SK-N-SH treated with all-trans-retinoic acid at 6 μM for 48 hours (cell line): ENCODE data around the gene SLC2A2.

Experiments used
- ATAC-seq: fragments of 200-7000 bp; cut with Tn5 transposase; 3 replicates; pipeline ENCODE4 v1.9.1; 2020; ENCODE audit warnings: mild to moderate bottlenecking, moderate library complexity
- ARNTL ChIP-seq: fragments of 450-650 bp; formaldehyde crosslinking; IDR thresholded peaks from 2 replicates; pipeline ENCODE4 v1.5.0; 2020; ENCODE audit warnings: low read depth, mild to moderate bottlenecking, moderate library complexity, borderline replicate concordance
- CSDC2 ChIP-seq: fragments of 250-450 bp; sonication (Bioruptor Pico); IDR thresholded peaks from 2 replicates; pipeline ENCODE4 v1.5.0; 2020; ENCODE audit warnings: mild to moderate bottlenecking, moderate library complexity
- ESRRG ChIP-seq: fragments of 250-450 bp; sonication (Bioruptor Pico); IDR thresholded peaks from 2 replicates; pipeline ENCODE4 v1.6.1; 2021; ENCODE audit warnings: mild to moderate bottlenecking
- ISL1 ChIP-seq: fragments of 250-450 bp; sonication (Bioruptor Pico); IDR thresholded peaks from 2 replicates; pipeline ENCODE4 v2.1.2; 2022; ENCODE audit warnings: mild to moderate bottlenecking, moderate library complexity
- OSR1 ChIP-seq: fragments of 250-450 bp; sonication (Bioruptor Pico); IDR thresholded peaks from 2 replicates; pipeline ENCODE4 v1.8.0; 2022; ENCODE audit warnings: moderate library complexity, mild to moderate bottlenecking, inconsistent platforms
- PPARA ChIP-seq: fragments of 250-450 bp; sonication (Bioruptor Pico); IDR thresholded peaks from 2 replicates; pipeline ENCODE4 v1.5.0; 2020; ENCODE audit warnings: mild to moderate bottlenecking, borderline replicate concordance
- RARB ChIP-seq: fragments of 250-450 bp; sonication (Bioruptor Pico); IDR thresholded peaks from 2 replicates; pipeline ENCODE4 v1.8.0; 2021; ENCODE audit warnings: mild to moderate bottlenecking, moderate library complexity
- SNAI2 ChIP-seq: fragments of 250-450 bp; sonication (Bioruptor Pico); IDR thresholded peaks from 2 replicates; pipeline ENCODE4 v1.5.0; 2020; ENCODE audit warnings: mild to moderate bottlenecking, moderate library complexity
- TCF4 ChIP-seq: fragments of 250-450 bp; sonication (Bioruptor Pico); IDR thresholded peaks from 2 replicates; pipeline ENCODE4 v1.8.0; 2021; ENCODE audit warnings: mild to moderate bottlenecking, moderate library complexity, borderline replicate concordance
- ZC3H10 ChIP-seq: fragments of 250-450 bp; sonication (Bioruptor Pico); IDR thresholded peaks from 2 replicates; pipeline ENCODE4 v1.5.1; 2021; ENCODE audit warnings: mild to moderate bottlenecking, moderate library complexity
- ZFP3 ChIP-seq: fragments of 250-450 bp; sonication (Bioruptor Pico); IDR thresholded peaks from 2 replicates; pipeline ENCODE4 v1.5.0; 2020; ENCODE audit warnings: mild to moderate bottlenecking, moderate library complexity
- ZFP30 ChIP-seq: fragments of 450-650 bp; formaldehyde crosslinking; IDR thresholded peaks from 2 replicates; pipeline ENCODE4 v1.5.0; 2022; ENCODE audit warnings: mild to moderate bottlenecking, moderate library complexity
- ZNF565 ChIP-seq: fragments of 450-650 bp; formaldehyde crosslinking; conservative IDR thresholded peaks from 2 replicates; pipeline ENCODE4 v1.5.0; 2020; ENCODE audit warnings: low read depth, mild to moderate bottlenecking, moderate library complexity
- ZNF70 ChIP-seq: fragments of 450-650 bp; formaldehyde crosslinking; IDR thresholded peaks from 2 replicates; pipeline ENCODE4 v1.5.0; 2020; ENCODE audit warnings: mild to moderate bottlenecking, moderate library complexity
- ZNF8 ChIP-seq: fragments of 450-650 bp; formaldehyde crosslinking; IDR thresholded peaks from 2 replicates; pipeline ENCODE4 v1.5.0; 2020; ENCODE audit warnings: mild to moderate bottlenecking, moderate library complexity
- TF ChIP-seq, protein P1 (sequence below): fragments of 250-450 bp; sonication (Bioruptor Pico); IDR thresholded peaks from 2 replicates; pipeline ENCODE4 v1.5.1; 2021; ENCODE audit warnings: mild to moderate bottlenecking, moderate library complexity
- TF ChIP-seq, protein P2 (sequence below): fragments of 250-450 bp; sonication (Bioruptor Pico); IDR thresholded peaks from 2 replicates; pipeline ENCODE4 v1.5.1; 2020; ENCODE audit warnings: low read depth, mild to moderate bottlenecking, moderate library complexity
- TF ChIP-seq, protein P3 (sequence below): fragments of 250-450 bp; sonication (Bioruptor Pico); IDR thresholded peaks from 2 replicates; pipeline ENCODE4 v1.8.0; 2020; ENCODE audit warnings: mild to moderate bottlenecking, moderate library complexity, borderline replicate concordance

SLC2A2 gene

DNA sequence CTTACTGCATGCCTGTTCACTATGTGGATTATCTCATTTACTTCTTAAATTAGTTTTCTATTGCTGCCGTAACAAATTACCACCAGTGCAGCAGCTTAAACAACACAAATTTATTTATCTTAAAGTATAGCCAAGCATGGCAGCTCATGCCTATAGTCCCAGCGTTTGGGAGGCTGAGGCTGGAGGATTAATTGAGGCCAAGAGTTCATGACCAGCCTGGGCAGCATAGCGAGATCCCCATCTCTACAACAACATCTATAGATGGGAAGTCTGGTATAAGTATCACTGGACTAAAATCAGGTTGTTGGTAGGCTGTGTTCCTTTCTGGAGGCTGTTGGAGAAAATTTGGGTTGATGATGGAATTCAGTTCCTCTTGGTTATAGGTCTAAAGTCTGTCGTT, 5.1 kb downstream of the SLC2A2 start:
- TF ChIP-seq ZNF8 (CRISPR knock-in tag) (no peak), TCF4 (CRISPR knock-in tag) (no peak), ZNF70 (CRISPR knock-in tag) (no peak), OSR1 (CRISPR knock-in tag) (no peak), ESRRG (no peak), ZFP30 (no peak), SNAI2 (CRISPR knock-in tag) (no peak)
- TF ChIP-seq, protein P1, sequence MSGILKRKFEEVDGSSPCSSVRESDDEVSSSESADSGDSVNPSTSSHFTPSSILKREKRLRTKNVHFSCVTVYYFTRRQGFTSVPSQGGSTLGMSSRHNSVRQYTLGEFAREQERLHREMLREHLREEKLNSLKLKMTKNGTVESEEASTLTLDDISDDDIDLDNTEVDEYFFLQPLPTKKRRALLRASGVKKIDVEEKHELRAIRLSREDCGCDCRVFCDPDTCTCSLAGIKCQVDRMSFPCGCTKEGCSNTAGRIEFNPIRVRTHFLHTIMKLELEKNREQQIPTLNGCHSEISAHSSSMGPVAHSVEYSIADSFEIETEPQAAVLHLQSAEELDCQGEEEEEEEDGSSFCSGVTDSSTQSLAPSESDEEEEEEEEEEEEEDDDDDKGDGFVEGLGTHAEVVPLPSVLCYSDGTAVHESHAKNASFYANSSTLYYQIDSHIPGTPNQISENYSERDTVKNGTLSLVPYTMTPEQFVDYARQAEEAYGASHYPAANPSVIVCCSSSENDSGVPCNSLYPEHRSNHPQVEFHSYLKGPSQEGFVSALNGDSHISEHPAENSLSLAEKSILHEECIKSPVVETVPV = no peak
- TF ChIP-seq, protein P2, sequence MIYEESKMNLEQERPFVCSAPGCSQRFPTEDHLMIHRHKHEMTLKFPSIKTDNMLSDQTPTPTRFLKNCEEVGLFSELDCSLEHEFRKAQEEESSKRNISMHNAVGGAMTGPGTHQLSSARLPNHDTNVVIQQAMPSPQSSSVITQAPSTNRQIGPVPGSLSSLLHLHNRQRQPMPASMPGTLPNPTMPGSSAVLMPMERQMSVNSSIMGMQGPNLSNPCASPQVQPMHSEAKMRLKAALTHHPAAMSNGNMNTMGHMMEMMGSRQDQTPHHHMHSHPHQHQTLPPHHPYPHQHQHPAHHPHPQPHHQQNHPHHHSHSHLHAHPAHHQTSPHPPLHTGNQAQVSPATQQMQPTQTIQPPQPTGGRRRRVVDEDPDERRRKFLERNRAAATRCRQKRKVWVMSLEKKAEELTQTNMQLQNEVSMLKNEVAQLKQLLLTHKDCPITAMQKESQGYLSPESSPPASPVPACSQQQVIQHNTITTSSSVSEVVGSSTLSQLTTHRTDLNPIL = no peak

DNA sequence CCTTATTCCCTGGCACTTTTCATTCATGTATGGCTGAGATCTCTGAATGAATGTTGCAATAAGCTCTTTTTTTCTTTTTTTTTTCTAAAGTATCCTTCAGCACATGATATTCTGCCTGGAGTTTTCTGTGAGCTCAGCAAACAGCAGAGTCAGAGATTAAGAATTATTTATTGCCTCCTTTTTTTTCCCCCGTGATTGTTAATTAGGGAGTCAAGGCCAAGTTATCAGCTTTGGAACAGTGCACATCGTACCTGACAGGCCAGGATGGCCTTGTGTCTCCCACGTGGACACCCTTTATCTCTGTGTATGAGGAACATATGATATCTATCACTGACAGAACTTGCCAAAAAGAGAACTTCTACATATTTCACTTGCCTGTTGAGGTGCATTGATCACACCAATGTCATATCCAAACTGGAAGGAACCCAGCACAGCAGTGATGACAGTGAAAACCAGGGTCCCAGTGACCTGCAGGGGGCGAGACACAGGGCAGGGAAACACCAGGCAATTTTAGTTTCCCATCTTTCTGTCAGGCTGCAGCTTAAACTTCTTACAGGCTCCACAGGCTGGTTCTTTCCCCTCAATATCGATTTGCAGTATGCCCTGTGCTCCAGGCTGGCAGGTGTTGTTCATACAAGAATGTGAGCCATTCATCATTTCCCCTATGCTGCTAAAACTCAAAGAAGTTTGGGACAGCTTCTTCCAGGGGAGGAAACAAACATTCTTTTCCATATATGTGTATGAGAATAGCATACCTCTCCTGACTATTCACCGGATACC, 8.2 kb downstream of the SLC2A2 start:
- peak; percentile 79 for ATAC-seq
- TF ChIP-seq PPARA = no peak
- TF ChIP-seq CSDC2 = no peak
- TF ChIP-seq ZC3H10 (CRISPR knock-in tag) = no peak
- no peak for TF ChIP-seq ZNF565 (CRISPR knock-in tag)
- no peak for TF ChIP-seq ISL1
- TF ChIP-seq SNAI2 (CRISPR knock-in tag) = no peak
- TF ChIP-seq, protein P3, sequence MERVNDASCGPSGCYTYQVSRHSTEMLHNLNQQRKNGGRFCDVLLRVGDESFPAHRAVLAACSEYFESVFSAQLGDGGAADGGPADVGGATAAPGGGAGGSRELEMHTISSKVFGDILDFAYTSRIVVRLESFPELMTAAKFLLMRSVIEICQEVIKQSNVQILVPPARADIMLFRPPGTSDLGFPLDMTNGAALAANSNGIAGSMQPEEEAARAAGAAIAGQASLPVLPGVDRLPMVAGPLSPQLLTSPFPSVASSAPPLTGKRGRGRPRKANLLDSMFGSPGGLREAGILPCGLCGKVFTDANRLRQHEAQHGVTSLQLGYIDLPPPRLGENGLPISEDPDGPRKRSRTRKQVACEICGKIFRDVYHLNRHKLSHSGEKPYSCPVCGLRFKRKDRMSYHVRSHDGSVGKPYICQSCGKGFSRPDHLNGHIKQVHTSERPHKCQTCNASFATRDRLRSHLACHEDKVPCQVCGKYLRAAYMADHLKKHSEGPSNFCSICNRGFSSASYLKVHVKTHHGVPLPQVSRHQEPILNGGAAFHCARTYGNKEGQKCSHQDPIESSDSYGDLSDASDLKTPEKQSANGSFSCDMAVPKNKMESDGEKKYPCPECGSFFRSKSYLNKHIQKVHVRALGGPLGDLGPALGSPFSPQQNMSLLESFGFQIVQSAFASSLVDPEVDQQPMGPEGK (CRISPR knock-in tag) = no peak
- no peak for TF ChIP-seq OSR1 (CRISPR knock-in tag)
- TF ChIP-seq ARNTL (CRISPR knock-in tag) = no peak
- TF ChIP-seq, protein P2 = no peak
- TF ChIP-seq RARB (CRISPR knock-in tag) = no peak
- no peak for TF ChIP-seq ZNF70 (CRISPR knock-in tag)
- TF ChIP-seq ZNF8 (CRISPR knock-in tag) = no peak
- no peak for TF ChIP-seq TCF4 (CRISPR knock-in tag)

More for the DNA sequence above, 5.1 kb downstream of the SLC2A2 start:
- ATAC-seq = no peak

DNA sequence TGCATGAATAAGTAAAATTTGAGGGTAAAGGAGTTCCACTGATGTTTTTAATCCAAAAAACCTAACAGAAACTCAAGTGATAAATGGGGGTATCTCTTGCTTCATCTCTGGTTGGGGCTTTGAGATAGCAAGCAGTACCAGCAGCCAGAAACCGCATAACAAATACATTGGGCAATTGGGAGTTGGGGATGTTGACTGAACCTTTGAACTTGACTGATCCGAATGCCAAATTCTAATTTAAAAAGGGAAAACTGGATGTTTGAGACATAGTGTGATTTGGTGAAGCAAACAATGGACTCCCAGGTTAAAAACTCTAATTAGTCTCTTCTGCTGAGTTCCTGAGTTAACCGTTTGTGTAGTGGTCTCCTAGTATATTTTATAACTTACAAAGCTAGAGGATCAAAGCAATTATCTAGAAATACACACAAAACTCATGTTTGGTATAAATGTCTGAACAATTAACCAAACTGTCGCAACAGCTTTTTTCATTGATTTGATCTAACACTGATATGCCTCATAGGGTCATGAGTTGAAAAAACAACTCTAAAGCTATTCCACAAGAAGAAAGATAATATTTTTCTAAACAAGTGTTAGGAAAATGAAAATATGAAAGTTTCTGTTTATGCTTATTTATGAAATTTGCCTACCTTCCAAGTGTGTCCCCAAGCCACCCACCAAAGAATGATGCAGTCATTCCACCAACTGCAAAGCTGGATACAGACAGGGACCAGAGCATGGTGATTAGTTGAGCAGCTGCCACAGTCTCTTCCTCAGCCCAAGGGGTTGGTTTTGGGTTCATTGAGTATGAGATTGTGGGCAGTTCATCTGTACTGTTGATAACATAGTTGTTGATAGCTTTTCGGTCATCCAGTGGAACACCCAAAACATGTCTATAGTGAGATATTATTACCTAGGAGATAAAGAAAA, 12.4 kb downstream of the SLC2A2 start:
- ATAC-seq = no peak
- no peak for TF ChIP-seq ZNF70 (CRISPR knock-in tag)
- TF ChIP-seq CSDC2 = no peak
- TF ChIP-seq ZFP3 (CRISPR knock-in tag) = no peak
- TF ChIP-seq OSR1 (CRISPR knock-in tag) = no peak
- TF ChIP-seq ZNF565 (CRISPR knock-in tag) = no peak
- TF ChIP-seq ISL1 = no peak
- no peak for TF ChIP-seq ZFP30
- no peak for TF ChIP-seq ESRRG
- TF ChIP-seq ZC3H10 (CRISPR knock-in tag) = no peak
- TF ChIP-seq, protein P3 (CRISPR knock-in tag) = no peak
- no peak for TF ChIP-seq ARNTL (CRISPR knock-in tag)
- TF ChIP-seq, all 23 proteins: peak for 0
